Ishikawa (cell line): Measurements from ENCODE around the gene ETFBKMT.

ENCODE experiments used
- CEBPB ChIP-seq: IDR thresholded peaks from 2 replicates; pipeline ENCODE4 v1.6.1; 2012
- CREB1 ChIP-seq: IDR thresholded peaks from 2 replicates; pipeline ENCODE4 v1.6.1; 2012; ENCODE audit warnings: low read depth
- EGR1 ChIP-seq: IDR thresholded peaks from 2 replicates; pipeline ENCODE4 v1.6.1; 2012
- EP300 ChIP-seq: IDR thresholded peaks from 2 replicates; pipeline ENCODE4 v1.6.1; 2012; ENCODE audit warnings: borderline replicate concordance
- FOXM1 ChIP-seq: IDR thresholded peaks from 2 replicates; pipeline ENCODE4 v1.6.1; 2012; ENCODE audit warnings: low read depth, borderline replicate concordance
- MAX ChIP-seq: IDR thresholded peaks from 2 replicates; pipeline ENCODE4 v1.6.1; 2012
- NFIC ChIP-seq: IDR thresholded peaks from 2 replicates; pipeline ENCODE4 v1.6.1; 2012
- RAD21 ChIP-seq: IDR thresholded peaks from 2 replicates; pipeline ENCODE4 v1.6.1; 2012; ENCODE audit warnings: low read depth
- REST ChIP-seq: IDR thresholded peaks from 2 replicates; pipeline ENCODE4 v1.6.1; 2012; ENCODE audit warnings: low read depth, mild to moderate bottlenecking
- TAF1 ChIP-seq: IDR thresholded peaks from 2 replicates; pipeline ENCODE4 v1.6.1; 2012; ENCODE audit warnings: low read depth, mild to moderate bottlenecking
- TCF12 ChIP-seq: IDR thresholded peaks from 2 replicates; pipeline ENCODE4 v1.6.1; 2012; ENCODE audit warnings: low read depth
- TEAD4 ChIP-seq: IDR thresholded peaks from 2 replicates; pipeline ENCODE4 v1.6.1; 2012
- YY1 ChIP-seq: IDR thresholded peaks from 2 replicates; pipeline ENCODE4 v1.6.1; 2012; ENCODE audit warnings: low read depth
- ZBTB7A ChIP-seq: IDR thresholded peaks from 2 replicates; pipeline ENCODE4 v1.6.1; 2012; ENCODE audit warnings: low read depth
- TF ChIP-seq, protein P1 (sequence below): IDR thresholded peaks from 2 replicates; pipeline ENCODE4 v1.6.1; 2012

ETFBKMT gene

GRCh38 chr12:31712877-31713276, 53.4 kb downstream of the ETFBKMT start:
- TF ChIP-seq YY1 (no peak), EP300 (no peak), TCF12 (no peak), EGR1 (no peak), CREB1 (no peak), MAX (no peak), TAF1 (no peak), CEBPB (no peak), FOXM1 (no peak), ZBTB7A (no peak)

- TF ChIP-seq NFIC, result no peak
- TF ChIP-seq FOXM1, result no peak
- TF ChIP-seq EGR1, result no peak
- no peak for TF ChIP-seq EP300
- TF ChIP-seq TAF1, result no peak
- TF ChIP-seq TEAD4, result no peak
- no peak for TF ChIP-seq MAX
- TF ChIP-seq YY1, result no peak
- TF ChIP-seq CEBPB, result no peak
- TF ChIP-seq, protein P1, sequence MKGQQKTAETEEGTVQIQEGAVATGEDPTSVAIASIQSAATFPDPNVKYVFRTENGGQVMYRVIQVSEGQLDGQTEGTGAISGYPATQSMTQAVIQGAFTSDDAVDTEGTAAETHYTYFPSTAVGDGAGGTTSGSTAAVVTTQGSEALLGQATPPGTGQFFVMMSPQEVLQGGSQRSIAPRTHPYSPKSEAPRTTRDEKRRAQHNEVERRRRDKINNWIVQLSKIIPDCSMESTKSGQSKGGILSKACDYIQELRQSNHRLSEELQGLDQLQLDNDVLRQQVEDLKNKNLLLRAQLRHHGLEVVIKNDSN, result no peak
Observed at GRCh38 chr12:31714406-31715271, 55.2 kb downstream of the ETFBKMT start.

DNA sequence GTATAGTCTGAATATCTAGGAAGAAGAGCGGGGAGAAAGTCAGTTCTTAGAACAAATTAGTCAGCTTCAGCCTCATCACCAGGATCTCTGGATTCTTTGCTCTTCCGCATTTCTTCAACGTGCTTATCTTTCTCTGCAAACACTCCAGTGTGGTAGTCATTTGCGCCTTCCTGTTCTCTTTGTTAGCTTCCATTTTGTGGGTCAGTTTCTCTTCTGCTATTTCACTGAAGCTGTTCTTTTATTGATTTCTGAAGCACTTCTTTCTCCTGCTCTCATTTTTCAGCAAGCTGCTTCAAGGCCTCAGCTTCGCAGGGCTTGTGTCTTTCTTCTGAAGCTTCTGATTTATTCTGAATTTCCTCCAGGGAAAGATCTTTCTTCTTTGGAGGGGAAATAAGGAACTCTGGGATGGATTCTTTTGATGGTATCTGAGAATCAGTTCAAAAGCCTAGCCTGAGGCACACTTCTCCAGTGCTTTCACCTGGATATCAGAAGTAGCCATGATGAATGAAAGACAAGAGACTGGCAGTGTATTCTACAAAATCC, 55.9 kb downstream of the ETFBKMT start:
- TF ChIP-seq EGR1 (no peak), CREB1 (no peak), REST (no peak), YY1 (no peak)
- TF ChIP-seq, protein P1, result no peak

DNA sequence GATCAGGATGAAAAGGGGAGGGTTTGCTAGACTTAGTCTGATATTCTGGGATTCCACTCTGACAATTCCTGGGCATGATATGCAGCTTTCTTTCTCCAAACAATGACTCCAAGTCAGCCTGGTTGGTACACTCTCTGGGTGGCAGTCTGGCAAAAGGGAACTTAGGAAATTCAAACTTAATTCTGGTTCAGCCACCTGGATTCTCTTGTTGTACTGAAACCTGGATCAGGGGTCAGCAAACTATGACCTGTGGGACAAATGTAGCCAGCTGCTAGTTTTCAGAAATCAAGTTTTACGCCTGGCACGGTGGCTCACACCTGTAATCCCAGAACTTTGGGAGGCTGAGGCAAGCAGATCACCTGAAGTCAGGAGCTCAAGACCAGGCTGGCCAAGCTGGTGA, 63.1 kb downstream of the ETFBKMT start:
- no peak for TF ChIP-seq NFIC
- TF ChIP-seq REST, result no peak
- TF ChIP-seq CREB1, result no peak
- TF ChIP-seq EGR1, result no peak
- no peak for TF ChIP-seq YY1
- TF ChIP-seq TEAD4, result no peak
- no peak for TF ChIP-seq CEBPB
- no peak for TF ChIP-seq RAD21
- TF ChIP-seq MAX, result no peak
